Left lobe of liver (tissue), 2 donors: Measurements from ENCODE around the gene PEX11G. TPM values are rescaled to one million over a fixed set of nuclear protein-coding genes. Genes with fewer than 3 reads are reported as not detected.

ENCODE experiments used
- ATAC-seq: fragments of 200-7000 bp; cut with Tn5 transposase; one replicate; pipeline ENCODE4 v1.9.1; 2020; ENCODE audit warnings: mild to moderate bottlenecking, moderate library complexity
- DNase-seq: peaks from one replicate; pipeline ENCODE4 v3.0.0-alpha.2; 2020; ENCODE audit warnings: low spot score
- total RNA-seq: library from RNA; stranded (reverse); gene quantifications from one replicate; pipeline ENCODE4 v1.2.1, GENCODE V29; 2021
- donor health status: DM: no; HTN: no; CAD: no; lungs with moderate emphysema.
- donor health status: DM: no; HTN: yes; CAD: no.

Gene PEX11G
- total RNA-seq, 1 donor from 2014 or later = 16.5 TPM

- DNase-seq (peak; percentile 66), ATAC-seq (peak; percentile 91)
Measured at GRCh38 chr19:7500811-7501450, 12.1 kb upstream of the PEX11G start.

- no peak for ATAC-seq
- DNase-seq = no peak
Measured at GRCh38 chr19:7497292-7497691, 8.5 kb upstream of the PEX11G start.

- ATAC-seq (peak; percentile 85), DNase-seq (peak; percentile 79)
Measured at GRCh38 chr19:7494416-7495098, 5.7 kb upstream of the PEX11G start.

GRCh38 chr19:7492558-7492957 lies 3.7 kb upstream of the PEX11G start:
- ATAC-seq = no peak
- no peak for DNase-seq

- DNase-seq = no peak
- ATAC-seq = no peak
Measured at GRCh38 chr19:7492142-7492541, 3.3 kb upstream of the PEX11G start.

GRCh38 chr19:7489609-7490044 lies 792 bp upstream of the PEX11G start:
- DNase-seq (no peak), ATAC-seq (peak; percentile 28)

- DNase-seq (no peak), ATAC-seq (no peak)
Measured at GRCh38 chr19:7486923-7487322, 1.9 kb downstream of the PEX11G start.

GRCh38 chr19:7483720-7484201 lies 5.1 kb downstream of the PEX11G start:
- no peak for DNase-seq

GRCh38 chr19:7482584-7483439 lies 6.0 kb downstream of the PEX11G start:
- DNase-seq (no peak), ATAC-seq (peak; percentile 7)

More at GRCh38 chr19:7483720-7484201, 5.1 kb downstream of the PEX11G start:
- ATAC-seq = no peak

- peak; percentile 27 for ATAC-seq
Measured at GRCh38 chr19:7480970-7481255, 7.9 kb downstream of the PEX11G start.

GRCh38 chr19:7480222-7480969 lies 8.4 kb downstream of the PEX11G start:
- DNase-seq = no peak
- peak; percentile 41 for ATAC-seq

More at GRCh38 chr19:7480970-7481255, 7.9 kb downstream of the PEX11G start:
- DNase-seq = no peak

GRCh38 chr19:7478843-7479227 lies 10.0 kb downstream of the PEX11G start:
- DNase-seq (no peak), ATAC-seq (no peak)

- DNase-seq = no peak
- no peak for ATAC-seq
Measured at GRCh38 chr19:7478173-7478842, 10.5 kb downstream of the PEX11G start.

GRCh38 chr19:7477758-7478157 lies 11.1 kb downstream of the PEX11G start:
- ATAC-seq (no peak), DNase-seq (no peak)

- DNase-seq = no peak
- no peak for ATAC-seq
Measured at GRCh38 chr19:7476777-7477494, 11.9 kb downstream of the PEX11G start.

GRCh38 chr19:7476241-7476640 lies 12.6 kb downstream of the PEX11G start:
- no peak for ATAC-seq

GRCh38 chr19:7475665-7476064 lies 13.2 kb downstream of the PEX11G start:
- no peak for ATAC-seq
- DNase-seq = no peak

More at GRCh38 chr19:7476241-7476640, 12.6 kb downstream of the PEX11G start:
- DNase-seq = no peak

- no peak for ATAC-seq
- no peak for DNase-seq
Measured at GRCh38 chr19:7471696-7472615, 16.9 kb downstream of the PEX11G start.
